ENCODE measurements around the gene SLC29A1.

Gene SLC29A1

DNA sequence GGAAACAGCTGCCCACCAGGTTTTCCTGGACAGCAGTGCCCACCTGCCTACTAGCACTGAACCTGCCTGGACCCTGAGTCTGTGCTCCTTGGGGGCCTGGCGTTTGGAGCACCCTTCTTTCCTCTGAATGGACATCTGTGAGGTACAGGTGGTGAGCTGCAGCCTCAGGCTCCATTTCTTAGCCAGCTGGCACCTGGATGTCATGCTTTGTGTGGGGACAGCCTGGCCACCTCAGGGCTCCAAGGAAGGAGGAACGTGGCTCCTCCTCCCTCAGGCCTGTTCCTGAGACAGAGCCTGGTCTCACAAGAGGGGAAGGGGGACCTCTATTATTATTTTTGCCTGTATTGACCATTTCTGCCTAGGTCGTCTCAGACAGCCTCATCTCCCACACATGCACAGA lies 54.9 kb downstream of the SLC29A1 start:
- H3K27me3 ChIP-seq (ENCODE audit: insufficient read depth, poor library complexity, severe bottlenecking), result peaks cover 48% of the 10 kb centered on the region
- no peak overlapping the region for H3K27ac ChIP-seq (replicated peaks)
- no peak overlapping the region for H3K4me3 ChIP-seq (replicated peaks; ENCODE audit: insufficient read depth, low read length)
- TF ChIP-seq CTCF (IDR thresholded peaks at IDR 0.05; ENCODE audit: insufficient read depth, low read length) (no peak), REST (IDR thresholded peaks at IDR 0.05; ENCODE audit: insufficient replicate concordance, low read depth) (no peak), SPI1 (IDR thresholded peaks at IDR 0.05; ENCODE audit: borderline replicate concordance, low read depth) (no peak), GABPA (IDR thresholded peaks at IDR 0.05; ENCODE audit: low read depth) (no peak), POLR2AphosphoS5 (IDR thresholded peaks at IDR 0.05; ENCODE audit: low read depth) (no peak)
- no peak for DNase-seq (ENCODE audit: low read depth in 1 of 2, low spot score in 1 of 2)

DNA sequence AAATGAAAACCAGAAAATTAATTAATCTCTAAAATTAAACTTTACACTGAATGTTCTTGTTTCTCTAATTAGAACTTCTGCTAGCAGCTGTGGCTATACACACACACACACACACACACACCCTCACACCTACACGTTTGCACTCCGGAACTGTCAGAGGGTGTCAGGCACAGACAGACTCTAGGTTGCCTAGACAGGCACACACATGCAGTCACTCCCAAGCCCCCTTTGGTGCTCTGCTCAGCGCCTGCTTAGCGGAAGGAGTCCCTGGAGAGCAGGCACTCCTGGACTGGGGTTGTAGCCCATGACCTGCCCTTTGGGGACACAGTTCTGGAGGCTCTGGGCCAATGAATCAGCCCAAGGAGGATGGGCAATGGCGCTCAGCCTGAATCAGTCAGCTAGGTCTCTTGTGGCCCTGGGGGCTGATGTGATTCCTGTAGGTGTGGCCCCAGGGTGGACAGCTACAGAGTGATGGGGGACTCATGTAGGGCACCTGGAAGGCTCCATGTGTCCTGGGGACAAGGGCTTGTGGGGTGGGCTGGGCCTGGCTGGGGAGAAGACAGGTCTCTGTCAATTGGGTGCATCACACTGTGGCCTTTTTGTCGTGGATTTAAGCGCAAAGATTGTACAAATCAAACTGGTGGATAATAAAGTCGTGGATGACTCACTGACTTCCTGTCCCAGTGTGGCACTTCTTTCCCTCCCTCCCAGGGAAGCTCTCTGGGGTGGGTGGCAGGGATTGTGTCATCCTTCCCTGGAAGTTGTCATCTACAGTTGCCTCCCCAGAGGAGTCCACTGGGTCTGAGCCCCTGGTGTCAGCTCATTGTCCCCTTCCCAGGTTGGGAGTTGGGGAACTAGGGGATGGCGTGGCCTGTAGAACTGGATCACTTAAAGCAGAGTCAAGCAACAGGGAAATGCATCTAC lies 55.6 kb downstream of the SLC29A1 start:
- DNase-seq (ENCODE audit: low read depth in 1 of 2, low spot score in 1 of 2), result no peak
- Histone ChIP-seq H3K4me3 (replicated peaks; ENCODE audit: insufficient read depth, low read length) (no peak overlapping the region), H3K27ac (replicated peaks) (no peak overlapping the region), H3K27me3 (ENCODE audit: insufficient read depth, poor library complexity, severe bottlenecking) (peaks cover 45% of the 10 kb centered on the region)
- TF ChIP-seq CTCF (IDR thresholded peaks at IDR 0.05; ENCODE audit: insufficient read depth, low read length) (no peak), SPI1 (IDR thresholded peaks at IDR 0.05; ENCODE audit: borderline replicate concordance, low read depth) (no peak), POLR2AphosphoS5 (IDR thresholded peaks at IDR 0.05; ENCODE audit: low read depth) (no peak), REST (IDR thresholded peaks at IDR 0.05; ENCODE audit: insufficient replicate concordance, low read depth) (no peak), GABPA (IDR thresholded peaks at IDR 0.05; ENCODE audit: low read depth) (no peak)

Data from HL-60 (cell line).